Measurements from ENCODE around the gene U2AF1L4. TPM values are rescaled to one million over a fixed set of nuclear protein-coding genes. Genes with fewer than 3 reads are reported as not detected.
A peak's percentile ranks its signal among the peaks of the same experiment; 100 is the strongest.

U2AF1L4 gene
- total and polyA plus RNA-seq, 3 experiments from 2014 or later, result 29.0 to 37.5 (median 32.2) TPM

GRCh38 chr19:35789978-35790944 lies 45.0 kb upstream of the U2AF1L4 start:
- no peak overlapping the region for H3K27ac Mint-ChIP-seq
- H3K36me3 Mint-ChIP-seq, result peaks cover 0 to 2% (median 0%) of the 10 kb centered on the region in 3 donors
- Histone ChIP-seq H3K4me1 (ENCODE audit: insufficient read depth, low read length) (no peaks in the 10 kb centered on the region), H3K36me3 (ENCODE audit: insufficient read depth, low read length) (no peaks in the 10 kb centered on the region), H3K27me3 (ENCODE audit: insufficient read depth, low read length, poor library complexity, severe bottlenecking) (no peaks in the 10 kb centered on the region), H3K4me3 (ENCODE audit: low read length) (no peak overlapping the region), H3K9me3 (ENCODE audit: low read length) (no peaks in the 10 kb centered on the region), H3K27ac (ENCODE audit: low read depth, low read length) (no peak overlapping the region)
- no peak overlapping the region for H3K4me3 Mint-ChIP-seq
- no peak for DNase-seq
- H3K9me3 Mint-ChIP-seq, result no peaks in the 10 kb centered on the region
- H3K27me3 Mint-ChIP-seq, result peaks cover 1 to 9% of the 10 kb centered on the region in 2 donors
- CTCF ChIA-PET, result interaction anchor here (1.4 kb wide), 1 partner anchor 98 kb away, joined by 4 read pairs; no protein-coding TSS in a partner anchor
- POLR2A ChIA-PET, result no interaction called here
- H3K4me1 Mint-ChIP-seq, result no peaks in the 10 kb centered on the region

- no peaks in the 10 kb centered on the region for H3K27me3 ChIP-seq (ENCODE audit: insufficient read depth, low read length, poor library complexity, severe bottlenecking)
- peaks cover 0 to 2% (median 0%) of the 10 kb centered on the region in 3 donors for H3K36me3 Mint-ChIP-seq
- ChIA-PET POLR2A (no interaction called here), CTCF (interaction anchor here (1.4 kb wide), 1 partner anchor 97 kb away, joined by 4 read pairs; no protein-coding TSS in a partner anchor)
- H3K27me3 Mint-ChIP-seq, result peaks cover 1 to 9% of the 10 kb centered on the region in 2 donors
- H3K4me3 ChIP-seq (ENCODE audit: low read length), result no peak overlapping the region
- no peaks in the 10 kb centered on the region for H3K9me3 Mint-ChIP-seq
- no peaks in the 10 kb centered on the region for H3K36me3 ChIP-seq (ENCODE audit: insufficient read depth, low read length)
- no peaks in the 10 kb centered on the region for H3K4me1 ChIP-seq (ENCODE audit: insufficient read depth, low read length)
- H3K27ac ChIP-seq (ENCODE audit: low read depth, low read length), result no peak overlapping the region
- no peak for DNase-seq
- no peaks in the 10 kb centered on the region for H3K9me3 ChIP-seq (ENCODE audit: low read length)
- H3K27ac Mint-ChIP-seq, result no peak overlapping the region
- H3K4me1 Mint-ChIP-seq, result no peaks in the 10 kb centered on the region
- H3K4me3 Mint-ChIP-seq, result no peak overlapping the region
Measured at GRCh38 chr19:35789195-35789977, 44.2 kb upstream of the U2AF1L4 start.

GRCh38 chr19:35788205-35788960 lies 43.2 kb upstream of the U2AF1L4 start:
- H3K27me3 ChIP-seq (ENCODE audit: insufficient read depth, low read length, poor library complexity, severe bottlenecking), result no peaks in the 10 kb centered on the region
- H3K36me3 ChIP-seq (ENCODE audit: insufficient read depth, low read length), result no peaks in the 10 kb centered on the region
- DNase-seq, result no peak
- no peak overlapping the region for H3K27ac ChIP-seq (ENCODE audit: low read depth, low read length)
- Mint-ChIP-seq H3K36me3 (peaks cover 0 to 2% (median 0%) of the 10 kb centered on the region in 3 donors), H3K9me3 (no peaks in the 10 kb centered on the region), H3K27ac (peak overlapping the region in 2 of 8 donors; percentile 19 to 58), H3K27me3 (peaks cover 1 to 8% of the 10 kb centered on the region in 2 donors), H3K4me1 (no peaks in the 10 kb centered on the region), H3K4me3 (no peak overlapping the region)
- no peaks in the 10 kb centered on the region for H3K4me1 ChIP-seq (ENCODE audit: insufficient read depth, low read length)
- ChIA-PET CTCF (no interaction called here), POLR2A (no interaction called here)
- H3K4me3 ChIP-seq (ENCODE audit: low read length), result no peak overlapping the region
- H3K9me3 ChIP-seq (ENCODE audit: low read length), result no peaks in the 10 kb centered on the region

- Mint-ChIP-seq H3K27me3 (no peaks in the 10 kb centered on the region), H3K4me3 (no peak overlapping the region), H3K4me1 (peaks cover 0 to 2% (median 0%) of the 10 kb centered on the region in 3 donors), H3K27ac (no peak overlapping the region), H3K9me3 (no peaks in the 10 kb centered on the region), H3K36me3 (peaks cover 0 to 4% (median 3%) of the 10 kb centered on the region in 3 donors)
- POLR2A ChIA-PET, result no interaction called here
- Histone ChIP-seq H3K4me1 (ENCODE audit: insufficient read depth, low read length) (no peaks in the 10 kb centered on the region), H3K27ac (ENCODE audit: low read depth, low read length) (no peak overlapping the region), H3K4me3 (ENCODE audit: low read length) (no peak overlapping the region), H3K9me3 (ENCODE audit: low read length) (no peaks in the 10 kb centered on the region), H3K27me3 (ENCODE audit: insufficient read depth, low read length, poor library complexity, severe bottlenecking) (no peaks in the 10 kb centered on the region), H3K36me3 (ENCODE audit: insufficient read depth, low read length) (no peaks in the 10 kb centered on the region)
- CTCF ChIA-PET, result interaction anchor here (0.6 kb wide), 1 partner anchor 95 kb away, joined by 3 read pairs; no protein-coding TSS in a partner anchor
- DNase-seq, result no peak
Measured at GRCh38 chr19:35787227-35787799, 42.1 kb upstream of the U2AF1L4 start.

- no peaks in the 10 kb centered on the region for H3K36me3 ChIP-seq (ENCODE audit: insufficient read depth, low read length)
- H3K4me3 ChIP-seq (ENCODE audit: low read length), result no peak overlapping the region
- H3K9me3 ChIP-seq (ENCODE audit: low read length), result no peaks in the 10 kb centered on the region
- no peaks in the 10 kb centered on the region for H3K4me1 ChIP-seq (ENCODE audit: insufficient read depth, low read length)
- peaks cover 0 to 2% (median 0%) of the 10 kb centered on the region in 3 donors for H3K4me1 Mint-ChIP-seq
- ChIA-PET POLR2A (no interaction called here), CTCF (no interaction called here)
- no peak overlapping the region for H3K27ac ChIP-seq (ENCODE audit: low read depth, low read length)
- no peaks in the 10 kb centered on the region for H3K9me3 Mint-ChIP-seq
- H3K27ac Mint-ChIP-seq, result peak overlapping the region in 1 of 8 donors; percentile 82
- no peak for DNase-seq
- H3K27me3 Mint-ChIP-seq, result no peaks in the 10 kb centered on the region
- peak overlapping the region in 1 of 7 donors; percentile 37 for H3K4me3 Mint-ChIP-seq
- no peaks in the 10 kb centered on the region for H3K27me3 ChIP-seq (ENCODE audit: insufficient read depth, low read length, poor library complexity, severe bottlenecking)
- H3K36me3 Mint-ChIP-seq, result peaks cover 0 to 4% (median 3%) of the 10 kb centered on the region in 3 donors
Measured at GRCh38 chr19:35786299-35787160, 41.3 kb upstream of the U2AF1L4 start.

GRCh38 chr19:35785339-35785627 lies 40.1 kb upstream of the U2AF1L4 start:
- peaks cover 0 to 2% (median 0%) of the 10 kb centered on the region in 3 donors for H3K4me1 Mint-ChIP-seq
- no peaks in the 10 kb centered on the region for H3K9me3 ChIP-seq (ENCODE audit: low read length)
- CTCF ChIA-PET, result no interaction called here

More at GRCh38 chr19:35785339-35785627, 40.1 kb upstream of the U2AF1L4 start:
- Mint-ChIP-seq H3K27ac (no peak overlapping the region), H3K27me3 (no peaks in the 10 kb centered on the region), H3K4me3 (peak overlapping the region in 1 of 7 donors; percentile 37), H3K36me3 (peaks cover 0 to 8% (median 4%) of the 10 kb centered on the region in 3 donors), H3K9me3 (no peaks in the 10 kb centered on the region)
- POLR2A ChIA-PET, result no interaction called here
- H3K27ac ChIP-seq (ENCODE audit: low read depth, low read length), result no peak overlapping the region
- H3K36me3 ChIP-seq (ENCODE audit: insufficient read depth, low read length), result no peaks in the 10 kb centered on the region
- no peaks in the 10 kb centered on the region for H3K4me1 ChIP-seq (ENCODE audit: insufficient read depth, low read length)
- H3K27me3 ChIP-seq (ENCODE audit: insufficient read depth, low read length, poor library complexity, severe bottlenecking), result no peaks in the 10 kb centered on the region
- no peak overlapping the region for H3K4me3 ChIP-seq (ENCODE audit: low read length)
- DNase-seq, result no peak
